HG03196 (cell line): ENCODE measurements around the gene THSD7A.

Source experiments
- ATAC-seq: cut with Tn5 transposase; IDR thresholded peaks from one replicate; pipeline ENCODE4 v1.9.1; 2021; ENCODE audit not compliant: unreplicated experiment

THSD7A gene

GRCh38 chr7:11343818-11344413 lies 488.1 kb downstream of the THSD7A start:
- no peak for ATAC-seq

- no peak for ATAC-seq
Measured at GRCh38 chr7:11343136-11343535, 488.9 kb downstream of the THSD7A start.

GRCh38 chr7:11341285-11341944 lies 490.6 kb downstream of the THSD7A start:
- ATAC-seq = no peak

GRCh38 chr7:11336432-11336831 lies 495.6 kb downstream of the THSD7A start:
- no peak for ATAC-seq

GRCh38 chr7:11335947-11336346 lies 496.1 kb downstream of the THSD7A start:
- no peak for ATAC-seq

GRCh38 chr7:11332865-11333228 lies 499.2 kb downstream of the THSD7A start:
- ATAC-seq = peak; percentile 30

- peak; percentile 90 for ATAC-seq
Measured at GRCh38 chr7:11332186-11332864, 499.7 kb downstream of the THSD7A start.

GRCh38 chr7:11331128-11332102 lies 500.6 kb downstream of the THSD7A start:
- ATAC-seq = no peak

GRCh38 chr7:11330717-11331116 lies 501.3 kb downstream of the THSD7A start:
- no peak for ATAC-seq

- ATAC-seq = no peak
Measured at GRCh38 chr7:11330208-11330607, 501.8 kb downstream of the THSD7A start.

- ATAC-seq = no peak
Measured at GRCh38 chr7:11329626-11330025, 502.4 kb downstream of the THSD7A start.

GRCh38 chr7:11328309-11328708 lies 503.7 kb downstream of the THSD7A start:
- no peak for ATAC-seq

- ATAC-seq = no peak
Measured at GRCh38 chr7:11327633-11328032, 504.4 kb downstream of the THSD7A start.
